GM19023 (cell line): Measurements from ENCODE around the gene CUX1.
"Not testable (repeated sequence)": the region's sequence is repeated elsewhere in the genome, so short reads cannot be mapped to it uniquely, and the experiment has no call there.

Experiments used
- ATAC-seq: cut with Tn5 transposase; IDR thresholded peaks from one replicate; pipeline ENCODE4 v1.9.1; 2021; ENCODE audit warnings: mild to moderate bottlenecking, moderate library complexity; ENCODE audit not compliant: unreplicated experiment

Gene CUX1

GRCh38 chr7:101913851-101914250, 96.4 kb downstream of the CUX1 start:
- no peak for ATAC-seq

DNA sequence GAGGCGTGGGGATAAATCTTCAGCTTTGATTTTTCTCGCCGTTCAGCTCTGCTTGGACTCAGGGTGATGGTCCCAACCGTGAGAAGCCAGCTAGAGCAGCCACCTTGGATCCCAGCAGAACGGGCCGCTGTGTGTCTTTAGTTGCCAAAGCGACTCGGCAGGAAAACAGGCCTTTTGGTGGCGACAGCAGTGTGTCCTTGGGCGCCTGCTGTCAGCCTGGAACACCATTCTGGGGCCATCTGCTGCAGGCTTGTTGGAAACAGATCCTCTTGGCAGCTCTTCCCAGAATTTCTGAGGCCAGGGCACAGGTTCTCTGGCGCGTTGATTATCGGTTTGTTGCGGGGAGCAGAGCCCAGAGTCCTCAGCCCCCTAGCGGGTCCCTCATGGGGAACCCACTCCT, 97.6 kb downstream of the CUX1 start:
- ATAC-seq, result no peak

DNA sequence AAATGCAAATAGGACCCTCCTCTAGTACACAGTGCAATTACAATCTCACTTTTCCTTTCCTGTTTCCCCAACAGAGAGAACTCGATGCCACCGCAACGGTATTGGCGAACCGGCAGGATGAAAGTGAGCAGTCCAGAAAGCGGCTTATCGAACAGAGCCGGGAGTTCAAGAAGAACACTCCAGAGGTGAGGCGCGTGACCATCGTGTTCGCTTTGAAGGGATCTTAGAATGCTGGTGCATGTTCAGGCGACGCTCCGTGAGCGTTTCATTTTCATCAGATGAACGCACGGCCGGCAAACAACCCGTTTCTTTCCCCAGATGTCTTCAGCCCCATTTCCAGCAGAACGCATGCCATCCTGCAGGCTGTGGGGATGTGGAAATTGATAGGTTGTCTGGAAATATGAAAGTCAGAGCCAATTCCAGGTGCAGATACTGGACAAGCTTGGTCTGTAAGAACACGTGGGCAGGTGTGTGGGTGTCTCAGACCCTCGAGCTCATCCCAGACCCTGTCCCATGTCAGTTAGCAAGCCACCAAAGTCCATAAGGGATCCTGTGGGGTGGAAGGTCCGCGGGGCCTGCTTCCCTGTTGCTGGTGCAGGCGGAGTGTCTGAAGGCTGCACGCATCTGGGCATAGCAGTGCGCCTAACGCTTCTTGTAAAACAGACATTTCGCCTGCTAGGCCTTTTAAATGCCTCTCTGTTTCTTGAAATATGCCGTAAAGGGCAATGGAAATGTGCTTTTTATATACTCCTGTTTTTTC, 98.8 kb downstream of the CUX1 start:
- no peak for ATAC-seq

DNA sequence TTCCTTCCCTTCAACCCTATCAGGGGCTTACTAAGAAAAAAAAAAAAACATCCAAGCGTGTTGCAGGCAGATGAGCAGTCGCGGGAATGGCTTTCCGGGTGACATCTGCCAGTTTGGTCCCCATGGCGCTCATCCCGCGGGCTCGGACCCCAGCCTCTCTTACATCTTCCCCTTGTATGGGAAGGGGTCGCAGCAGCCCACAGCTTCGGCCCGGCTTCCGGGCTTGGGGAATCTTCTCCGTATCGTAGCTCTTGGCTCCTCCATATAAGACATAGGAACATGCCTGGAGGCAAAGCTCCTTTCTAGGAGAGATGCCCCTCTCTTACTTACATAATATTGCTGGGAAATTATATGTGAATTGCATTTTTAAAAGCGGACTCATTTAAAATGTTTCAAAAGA, 99.5 kb downstream of the CUX1 start:
- ATAC-seq, result no peak

DNA sequence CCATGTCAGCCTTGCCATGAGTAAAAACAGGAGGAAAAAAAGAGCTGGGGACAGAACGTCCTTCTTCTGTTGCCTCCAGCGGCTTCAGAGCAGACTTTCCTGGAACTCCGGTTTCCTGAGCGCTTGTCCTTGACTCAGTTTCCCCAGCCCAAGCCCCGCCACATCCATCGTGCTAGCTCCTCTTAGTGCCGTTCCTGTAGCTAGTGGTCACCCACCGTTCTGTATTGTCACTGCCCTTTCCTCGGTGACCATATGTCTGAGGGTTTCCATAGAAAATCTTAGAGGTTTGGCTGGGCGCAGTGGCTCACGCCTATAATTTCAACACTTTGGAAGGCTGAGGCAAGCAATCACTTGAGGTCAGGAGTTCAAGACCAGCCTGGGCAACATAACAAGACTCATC, 100.1 kb downstream of the CUX1 start:
- ATAC-seq, result no peak

DNA sequence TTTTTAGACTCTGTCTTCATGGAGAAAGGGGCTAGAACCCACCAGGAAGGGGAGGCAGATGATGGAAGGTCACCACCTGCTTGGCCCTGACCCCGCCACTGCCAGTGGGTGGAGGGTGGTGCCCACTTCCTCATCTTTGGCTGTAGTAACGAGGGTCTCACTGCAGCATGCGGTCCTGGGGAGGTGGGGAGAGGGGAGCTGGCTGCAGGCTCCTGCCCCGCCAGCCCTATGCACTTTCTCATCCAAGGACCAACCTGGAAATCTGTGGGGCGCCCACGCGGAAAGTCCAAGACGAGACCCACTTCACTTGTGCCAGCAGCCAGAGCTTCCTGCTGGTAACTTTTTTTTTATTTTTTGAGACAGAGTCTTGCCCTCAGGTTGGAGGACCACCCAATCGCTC, 101.0 kb downstream of the CUX1 start:
- ATAC-seq, result no peak

DNA sequence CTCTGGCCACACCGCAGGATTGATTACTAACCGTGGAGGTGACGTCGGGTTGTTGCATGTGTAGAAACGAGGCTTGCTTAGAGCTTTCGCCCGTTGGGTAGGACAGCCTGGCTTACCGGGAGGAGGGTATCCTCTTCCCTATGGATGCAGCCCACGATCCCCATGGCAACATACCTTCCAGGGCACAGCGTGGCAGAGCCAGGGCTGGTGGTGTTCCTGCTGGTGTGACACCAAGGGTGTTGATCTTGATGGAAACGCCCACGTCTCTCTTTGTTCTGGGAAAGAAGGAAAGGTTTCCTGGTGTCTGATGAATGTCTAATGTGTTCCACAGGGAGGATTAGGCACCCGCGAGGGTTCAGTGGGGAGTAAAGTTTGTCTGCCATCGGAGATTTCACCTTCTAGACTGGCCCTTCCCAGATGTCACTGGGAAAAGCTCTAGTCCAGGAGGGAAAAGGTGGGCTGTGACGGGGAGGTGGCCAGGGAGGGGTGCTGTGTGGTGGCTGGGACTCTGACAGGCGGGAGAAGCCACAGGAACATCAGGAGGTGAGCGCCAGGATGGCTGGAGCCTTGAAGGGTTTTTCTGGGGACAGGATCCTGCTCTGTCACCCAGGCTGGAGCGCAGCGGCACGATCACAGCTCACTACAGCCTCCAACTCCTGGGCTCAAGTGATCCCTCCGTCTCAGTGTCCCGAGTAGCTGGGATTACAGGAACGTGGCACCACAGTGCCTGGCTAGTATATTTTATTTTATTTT, 102.1 kb downstream of the CUX1 start:
- ATAC-seq, result no peak

DNA sequence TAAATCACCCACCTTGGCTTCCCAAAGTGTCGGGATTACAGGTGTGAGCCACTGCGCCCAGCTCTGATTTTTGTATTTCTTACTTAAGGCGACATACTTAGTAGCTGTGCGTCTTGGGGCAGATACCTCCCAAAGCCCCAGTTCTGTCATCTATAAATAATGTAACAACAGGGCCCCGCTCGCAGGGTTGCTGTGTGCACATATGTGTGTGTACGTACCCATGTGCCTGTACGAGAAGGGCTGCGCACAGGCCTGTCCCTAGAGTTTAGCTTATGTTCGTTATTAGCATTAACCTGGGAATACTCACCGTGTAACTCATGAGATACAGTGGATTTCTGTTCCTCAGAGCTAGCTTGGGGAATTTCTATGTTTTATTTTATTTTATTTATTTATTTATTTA, 103.6 kb downstream of the CUX1 start:
- no peak for ATAC-seq

- not testable (repeated sequence) for ATAC-seq
Measured at GRCh38 chr7:101921546-101922489, 104.4 kb downstream of the CUX1 start.

DNA sequence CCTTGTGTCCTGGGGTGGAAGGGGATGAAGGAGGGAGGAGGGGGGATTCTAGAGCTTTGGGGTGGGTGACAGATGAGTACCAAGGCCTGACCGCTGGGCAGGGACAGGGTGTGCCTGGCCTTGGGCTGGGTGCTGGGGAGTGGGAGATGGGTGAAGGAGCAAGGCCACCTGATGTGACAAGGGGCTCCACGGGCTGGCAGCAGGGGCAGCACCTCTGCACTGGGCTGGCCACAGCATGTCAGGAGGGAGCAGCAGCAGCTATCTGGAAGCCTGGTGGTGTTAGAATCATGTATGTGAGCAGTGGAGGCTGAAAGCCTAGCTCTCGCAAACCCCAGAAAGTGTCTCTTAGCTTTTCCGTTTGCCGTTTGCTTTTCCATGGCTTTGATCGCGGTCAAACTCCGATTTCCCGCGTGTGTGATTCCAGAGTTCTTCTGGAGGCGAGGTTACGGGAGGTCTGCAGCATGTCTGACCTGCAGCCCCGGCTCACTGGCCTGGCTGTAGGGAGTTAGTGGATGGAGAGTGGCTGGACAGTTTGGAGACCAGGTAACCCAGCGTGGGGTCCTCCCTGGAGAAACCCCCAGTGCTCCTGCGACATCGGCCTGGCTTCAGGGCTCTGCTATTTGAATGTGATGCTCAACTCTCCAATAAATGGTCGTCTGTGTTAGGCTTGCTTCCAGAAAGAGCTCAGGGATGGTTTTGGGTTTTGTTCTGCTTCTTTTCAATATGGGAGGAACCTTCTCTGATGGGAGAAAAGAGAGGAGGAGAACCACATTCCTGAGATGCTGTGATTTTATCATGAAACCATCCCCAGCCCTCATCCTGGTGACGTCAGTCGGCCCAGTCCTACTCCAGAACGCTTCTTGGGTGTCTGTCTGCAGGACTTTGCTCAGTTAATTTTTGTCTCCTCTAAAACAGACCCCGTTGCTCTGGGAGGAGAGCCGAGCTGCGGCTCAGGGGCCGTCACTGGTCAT, 105.5 kb downstream of the CUX1 start:
- no peak for ATAC-seq

DNA sequence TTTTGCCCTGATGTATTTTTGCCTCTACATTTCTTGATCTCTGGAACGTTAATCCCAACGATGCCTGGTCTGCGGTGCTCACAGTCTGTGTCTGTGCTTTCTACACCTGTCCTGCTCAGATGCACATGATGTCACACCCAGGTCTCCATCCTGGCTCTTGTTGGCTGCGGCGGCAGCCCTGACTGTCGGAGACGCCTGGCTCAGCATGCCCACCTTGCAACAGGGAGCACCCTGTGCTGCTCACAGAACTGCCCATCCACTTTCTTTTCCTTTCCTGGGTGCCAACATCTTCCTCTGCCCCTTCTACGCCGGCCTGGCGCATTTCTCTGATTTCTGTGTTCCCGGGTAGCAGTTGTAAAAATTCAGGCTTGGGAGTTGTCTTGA, 106.2 kb downstream of the CUX1 start:
- ATAC-seq, result no peak

DNA sequence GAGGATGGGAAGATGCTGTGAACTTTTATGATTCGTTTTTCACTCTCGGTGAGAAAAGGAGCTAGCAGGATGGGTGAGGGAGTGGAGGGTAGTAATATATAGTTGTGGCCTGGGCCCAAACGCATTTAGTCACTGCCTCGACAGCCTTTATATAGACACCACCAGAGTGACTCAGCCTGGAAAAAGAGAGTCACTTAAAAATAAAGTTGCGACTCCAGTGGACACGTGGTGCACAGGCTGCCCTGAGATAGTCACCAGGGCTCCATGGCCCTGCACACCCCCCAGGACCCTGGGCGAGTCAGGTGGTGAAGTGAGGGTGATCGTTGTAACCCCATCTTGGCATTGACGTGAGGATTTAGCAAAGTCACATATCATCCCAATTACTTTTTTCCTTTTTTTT, 106.7 kb downstream of the CUX1 start:
- ATAC-seq, result no peak

DNA sequence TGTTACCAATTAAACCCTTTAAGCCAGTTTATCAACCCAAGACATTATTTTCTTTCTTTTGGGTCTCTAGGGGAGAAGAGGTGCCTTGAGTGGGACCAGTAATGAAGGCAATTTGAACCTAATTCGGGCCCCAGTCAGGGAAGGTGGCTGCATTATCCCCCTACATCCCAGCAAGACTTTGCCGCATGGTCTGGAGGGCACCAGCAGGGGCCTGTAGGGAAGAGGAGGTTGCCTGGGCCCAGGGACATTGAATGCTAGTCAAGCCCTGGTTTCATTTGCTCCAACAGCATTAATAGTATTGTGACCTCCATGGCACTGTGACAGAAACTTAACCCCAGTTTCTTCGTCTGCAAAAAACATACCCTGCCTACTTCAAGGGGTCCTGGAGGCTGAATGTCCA, 108.8 kb downstream of the CUX1 start:
- ATAC-seq, result no peak

DNA sequence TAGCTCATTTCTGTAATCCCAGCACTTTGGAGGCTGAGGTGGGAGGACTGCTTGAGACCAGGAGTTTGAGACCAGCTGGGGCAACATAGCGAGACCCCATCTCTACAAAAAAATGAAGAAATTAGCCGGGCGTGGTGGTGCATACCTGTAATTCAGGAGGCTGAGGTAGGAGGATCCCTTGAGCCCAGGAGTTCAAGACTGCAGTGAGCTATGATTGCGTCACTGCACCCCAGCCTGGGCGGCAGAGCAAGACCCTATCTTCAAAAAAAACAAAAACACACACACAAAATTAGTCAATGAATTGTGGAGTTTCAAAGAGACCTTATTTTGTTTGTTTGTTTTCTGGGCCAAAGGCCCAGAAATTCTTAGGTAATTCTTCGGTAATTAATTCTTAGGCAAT, 110.0 kb downstream of the CUX1 start:
- no peak for ATAC-seq

- ATAC-seq, result no peak
Measured at GRCh38 chr7:101927802-101928201, 110.4 kb downstream of the CUX1 start.

- no peak for ATAC-seq
Measured at GRCh38 chr7:101929256-101929655, 111.8 kb downstream of the CUX1 start.

GRCh38 chr7:101929911-101930310, 112.5 kb downstream of the CUX1 start:
- ATAC-seq, result not testable (repeated sequence)

- no peak for ATAC-seq
Measured at GRCh38 chr7:101932083-101932482, 114.7 kb downstream of the CUX1 start.

- ATAC-seq, result no peak
Measured at GRCh38 chr7:101933028-101933427, 115.6 kb downstream of the CUX1 start.

DNA sequence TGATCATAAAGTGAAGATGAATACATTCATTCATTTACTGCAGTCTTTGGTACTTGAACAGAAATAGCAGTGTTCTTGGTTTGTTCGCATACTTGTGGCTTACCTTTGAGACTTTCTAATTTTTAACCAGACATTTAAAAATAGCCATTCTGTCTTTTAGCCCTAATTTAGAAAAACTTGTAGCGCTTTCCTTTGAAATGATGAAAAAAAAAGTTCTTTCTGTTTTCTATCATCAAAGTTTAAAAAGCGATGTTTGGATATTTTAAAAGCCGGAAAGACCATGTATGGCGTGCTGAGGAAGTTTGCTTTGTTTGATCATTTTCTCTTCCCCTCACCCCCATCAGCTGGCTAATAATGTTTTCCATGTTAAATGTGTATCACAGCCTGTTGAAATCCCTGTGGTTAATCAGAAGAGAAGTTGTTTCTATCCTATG, 116.3 kb downstream of the CUX1 start:
- ATAC-seq, result no peak
